Erythroblast (primary cell): ENCODE measurements around the gene LGMN.
"Not testable (repeated sequence)": the region's sequence is repeated elsewhere in the genome, so short reads cannot be mapped to it uniquely, and the experiment has no call there.

Source experiments
- DNase-seq, 2 experiments: peaks; one replicate each; lab custom pipeline; 2025; lab: John Stamatoyannopoulos, UW
- GATA1 ChIP-seq: IDR thresholded peaks from 2 replicates; pipeline ENCODE4 v1.6.1; 2011; ENCODE audit warnings: low read depth, mild to moderate bottlenecking, control low read depth, low read length, moderate library complexity
- POLR2A ChIP-seq: IDR thresholded peaks from 2 replicates; pipeline ENCODE4 v1.6.1; 2011; ENCODE audit warnings: mild to moderate bottlenecking, low read length

Gene LGMN

GRCh38 chr14:92748259-92749016 lies at the start of gene LGMN:
Gene LGMN (minus strand): TSS chr14:92748627. CDS start chr14:92732786, 15,841 bp downstream.
- TF ChIP-seq GATA1 (no peak), POLR2A (no peak)
- DNase-seq: peak; percentile 23 to 25

- DNase-seq: peak in 1 of 2 experiments; percentile 37
- TF ChIP-seq POLR2A (no peak), GATA1 (no peak)
Observed at GRCh38 chr14:92794961-92795360, 46.5 kb upstream of the LGMN start.

- DNase-seq: peak; percentile 43 to 52
Observed at GRCh38 chr14:92794547-92794941, 46.1 kb upstream of the LGMN start.

GRCh38 chr14:92793709-92794546 lies 45.5 kb upstream of the LGMN start, which contains the start of gene GOLGA5:
Gene GOLGA5 (plus strand): TSS chr14:92794305. CDS start chr14:92797438, 3,133 bp downstream.
- TF ChIP-seq POLR2A (peak; percentile 88), GATA1 (no peak)
- peak; percentile 100 for DNase-seq

More at GRCh38 chr14:92794547-92794941, 46.1 kb upstream of the LGMN start:
- TF ChIP-seq POLR2A: peak; percentile 51
- no peak for TF ChIP-seq GATA1

GRCh38 chr14:92792885-92793284 lies 44.5 kb upstream of the LGMN start:
- DNase-seq: no peak
- no peak for TF ChIP-seq GATA1
- no peak for TF ChIP-seq POLR2A

GRCh38 chr14:92789457-92790089 lies 41.1 kb upstream of the LGMN start:
- no peak for TF ChIP-seq GATA1
- TF ChIP-seq POLR2A: no peak
- peak in 1 of 2 experiments; percentile 7 for DNase-seq

- TF ChIP-seq GATA1 (no peak), POLR2A (no peak)
- no peak for DNase-seq
Observed at GRCh38 chr14:92787554-92787953, 39.1 kb upstream of the LGMN start.

GRCh38 chr14:92786427-92786756 lies 38.0 kb upstream of the LGMN start:
- no peak for TF ChIP-seq POLR2A
- TF ChIP-seq GATA1: no peak
- DNase-seq: no peak

GRCh38 chr14:92785667-92786426 lies 37.4 kb upstream of the LGMN start:
- no peak for TF ChIP-seq POLR2A
- TF ChIP-seq GATA1: no peak

GRCh38 chr14:92783813-92784431 lies 35.5 kb upstream of the LGMN start:
- no peak for TF ChIP-seq GATA1
- no peak for TF ChIP-seq POLR2A
- peak; percentile 59 to 62 for DNase-seq

More at GRCh38 chr14:92785667-92786426, 37.4 kb upstream of the LGMN start:
- peak; percentile 79 to 87 for DNase-seq

- TF ChIP-seq GATA1 (no peak), POLR2A (no peak)
- no peak for DNase-seq
Observed at GRCh38 chr14:92781350-92781749, 32.9 kb upstream of the LGMN start.

GRCh38 chr14:92780444-92781232 lies 32.2 kb upstream of the LGMN start:
- no peak for DNase-seq
- TF ChIP-seq GATA1 (no peak), POLR2A (no peak)

GRCh38 chr14:92778868-92779565 lies 30.6 kb upstream of the LGMN start:
- DNase-seq: not testable (repeated sequence)

- DNase-seq: not testable (repeated sequence)
Observed at GRCh38 chr14:92775292-92775691, 26.9 kb upstream of the LGMN start.
